Measurements from ENCODE around the gene RCOR2.

RCOR2 gene

DNA sequence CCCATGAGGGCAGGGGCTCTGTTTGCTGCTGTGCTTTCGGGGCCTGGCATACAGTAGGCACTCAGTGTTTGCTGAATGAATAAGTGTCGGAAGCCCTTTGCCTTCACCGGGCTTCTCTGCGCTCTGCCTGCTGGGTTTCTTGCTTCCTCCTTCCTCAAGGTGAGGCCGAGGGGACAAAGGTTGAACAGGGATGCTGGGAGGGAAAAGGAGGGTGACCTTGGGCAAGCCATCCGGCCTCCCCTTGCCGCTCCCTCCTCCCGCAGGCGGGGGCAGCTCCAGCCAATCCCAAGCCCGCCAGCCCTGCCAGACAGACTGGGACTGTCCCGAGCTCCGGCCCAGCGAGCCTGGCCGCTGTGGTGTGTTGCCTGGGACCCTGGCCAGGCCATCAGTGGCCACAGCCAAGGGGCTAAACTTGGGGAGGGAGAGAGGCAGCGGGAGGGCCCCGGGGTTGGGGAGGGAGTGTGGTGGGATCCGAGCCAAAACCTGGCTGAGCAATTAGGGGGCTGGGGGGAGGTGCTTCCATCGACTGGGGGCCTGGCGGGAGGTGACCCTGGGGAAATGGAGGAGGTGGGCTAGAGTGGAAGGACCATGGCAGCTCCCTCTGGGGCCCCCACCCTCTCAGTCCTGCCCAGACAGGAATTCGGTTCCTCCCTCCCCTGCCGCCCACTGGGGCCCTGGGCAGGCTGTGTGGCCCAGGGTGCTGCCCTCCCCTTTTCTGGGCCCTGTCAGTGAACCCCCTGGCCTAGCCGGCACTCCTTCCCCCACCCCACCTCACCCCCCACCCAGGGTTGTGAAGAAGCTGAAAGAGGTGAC is 3.4 kb upstream of the RCOR2 start:
- TF ChIP-seq, protein P1, sequence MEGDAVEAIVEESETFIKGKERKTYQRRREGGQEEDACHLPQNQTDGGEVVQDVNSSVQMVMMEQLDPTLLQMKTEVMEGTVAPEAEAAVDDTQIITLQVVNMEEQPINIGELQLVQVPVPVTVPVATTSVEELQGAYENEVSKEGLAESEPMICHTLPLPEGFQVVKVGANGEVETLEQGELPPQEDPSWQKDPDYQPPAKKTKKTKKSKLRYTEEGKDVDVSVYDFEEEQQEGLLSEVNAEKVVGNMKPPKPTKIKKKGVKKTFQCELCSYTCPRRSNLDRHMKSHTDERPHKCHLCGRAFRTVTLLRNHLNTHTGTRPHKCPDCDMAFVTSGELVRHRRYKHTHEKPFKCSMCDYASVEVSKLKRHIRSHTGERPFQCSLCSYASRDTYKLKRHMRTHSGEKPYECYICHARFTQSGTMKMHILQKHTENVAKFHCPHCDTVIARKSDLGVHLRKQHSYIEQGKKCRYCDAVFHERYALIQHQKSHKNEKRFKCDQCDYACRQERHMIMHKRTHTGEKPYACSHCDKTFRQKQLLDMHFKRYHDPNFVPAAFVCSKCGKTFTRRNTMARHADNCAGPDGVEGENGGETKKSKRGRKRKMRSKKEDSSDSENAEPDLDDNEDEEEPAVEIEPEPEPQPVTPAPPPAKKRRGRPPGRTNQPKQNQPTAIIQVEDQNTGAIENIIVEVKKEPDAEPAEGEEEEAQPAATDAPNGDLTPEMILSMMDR (IDR thresholded peaks at IDR 0.05) = no peak

DNA sequence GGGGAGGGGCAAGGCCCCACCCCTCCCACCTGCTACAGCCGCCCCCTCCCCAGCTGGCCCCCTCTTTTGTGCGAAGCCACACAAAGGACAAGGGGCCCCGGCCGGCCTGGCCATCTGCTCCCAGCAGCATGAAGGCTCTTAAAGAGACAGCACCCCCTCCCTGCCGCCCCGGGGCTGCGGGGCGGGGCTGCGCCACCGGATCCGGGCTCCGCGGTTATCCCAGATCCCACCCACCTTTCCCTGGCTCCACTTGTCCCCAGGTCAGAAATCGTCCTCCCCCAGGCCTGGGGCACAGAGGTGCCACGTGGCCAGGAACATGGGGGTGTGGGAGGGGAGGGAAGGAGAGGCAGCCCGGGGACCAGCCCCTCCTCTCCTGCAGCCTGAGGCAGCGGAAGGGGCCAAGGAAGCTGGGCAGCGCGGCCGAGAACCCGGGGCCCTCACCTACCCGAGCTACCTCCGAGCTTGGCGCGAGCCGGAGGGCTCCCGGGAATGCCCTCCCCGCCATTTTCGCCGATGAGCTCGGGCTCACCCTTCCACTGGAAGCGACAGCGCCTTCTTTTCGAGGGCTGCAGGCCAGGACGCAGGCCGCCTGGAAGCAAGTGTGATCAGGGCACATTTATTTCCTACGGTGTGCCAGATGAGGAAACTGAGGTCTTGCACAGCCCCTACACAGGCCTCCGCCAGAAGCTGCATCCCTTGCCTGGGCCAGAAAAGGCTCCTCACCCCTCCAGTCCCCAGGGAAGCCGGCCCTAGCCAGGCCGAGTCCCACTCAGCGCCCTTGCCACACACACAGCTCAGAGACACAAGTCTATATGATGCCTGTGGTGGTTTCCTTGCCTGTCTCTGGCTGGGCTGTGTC is 2.5 kb upstream of the RCOR2 start:
- TF ChIP-seq, protein P1 (IDR thresholded peaks at IDR 0.05) = no peak

DNA sequence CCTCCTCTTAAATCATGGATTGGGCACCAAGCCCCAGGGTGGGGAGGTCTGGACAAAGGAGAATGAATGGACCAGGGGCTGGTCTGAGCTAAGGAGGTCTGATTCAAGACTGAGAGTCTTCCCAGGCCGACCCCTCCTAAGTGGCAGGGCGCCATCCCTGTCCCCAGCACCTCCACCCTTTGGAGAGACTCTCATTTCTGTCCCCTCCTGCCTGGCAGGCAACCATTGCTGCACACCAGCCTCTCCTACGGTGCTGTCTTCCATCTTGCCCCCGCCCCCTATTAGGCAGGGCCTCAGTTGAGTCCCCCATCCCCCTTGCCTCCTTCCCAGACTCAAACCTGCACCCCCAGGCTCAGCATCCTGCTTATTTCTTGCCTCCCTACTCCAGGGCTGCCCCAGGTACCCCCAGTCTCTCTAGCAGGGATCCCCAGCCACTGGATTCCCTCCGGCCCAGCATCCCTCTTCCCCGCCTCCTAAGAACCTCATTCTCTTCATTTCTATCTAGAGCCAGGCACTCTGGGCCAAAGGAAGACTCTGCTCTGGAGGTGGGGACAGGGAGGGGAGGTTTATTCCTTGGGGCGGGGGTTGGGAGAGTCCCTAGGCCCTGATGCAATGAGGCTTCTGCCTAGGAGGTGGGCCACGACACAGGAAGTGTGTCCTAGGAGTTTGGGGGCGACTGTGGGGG is 1.7 kb upstream of the RCOR2 start:
- TF ChIP-seq, protein P1 (IDR thresholded peaks at IDR 0.05) = no peak

DNA sequence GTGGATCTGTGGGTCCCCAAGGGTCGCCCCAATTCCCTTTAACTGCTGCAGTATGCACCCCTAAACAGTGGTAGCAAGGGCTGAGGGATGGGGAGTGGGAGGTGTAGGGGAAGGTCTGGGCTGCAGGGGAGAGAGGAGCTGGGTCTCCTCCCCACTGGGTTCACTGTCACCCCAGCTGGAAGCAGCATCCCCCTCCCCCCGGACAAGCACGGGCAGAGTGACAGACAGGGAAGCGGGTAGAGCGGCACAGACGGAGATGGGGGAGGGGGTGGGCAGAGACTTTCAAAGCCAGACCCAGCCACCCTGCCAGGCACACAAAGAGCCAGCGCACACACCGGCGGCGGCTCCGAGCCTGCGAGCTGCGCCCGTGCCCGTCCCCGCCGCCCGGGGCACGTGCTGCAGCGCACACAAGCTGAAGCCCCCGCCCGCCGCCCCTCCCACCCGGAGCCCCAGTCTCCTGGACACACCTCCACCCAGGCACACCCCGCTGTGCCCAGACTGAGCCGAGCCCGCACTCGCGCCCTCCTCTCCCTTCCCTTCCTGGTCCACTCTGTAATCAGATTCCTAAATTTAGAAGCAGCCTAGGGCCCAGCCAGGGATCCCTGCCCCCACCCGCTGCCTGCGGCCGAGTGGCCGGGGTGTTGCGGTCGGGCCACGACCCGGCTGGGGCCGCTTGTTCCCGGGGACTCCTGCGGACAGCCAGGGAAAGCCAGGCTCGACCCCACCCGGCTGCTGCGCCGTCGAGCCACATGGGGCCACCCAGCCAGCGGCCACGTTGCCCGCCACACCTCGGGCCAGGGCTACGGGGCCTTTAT is 935 bp upstream of the RCOR2 start:
- TF ChIP-seq, protein P1 (IDR thresholded peaks at IDR 0.05) = no peak

DNA sequence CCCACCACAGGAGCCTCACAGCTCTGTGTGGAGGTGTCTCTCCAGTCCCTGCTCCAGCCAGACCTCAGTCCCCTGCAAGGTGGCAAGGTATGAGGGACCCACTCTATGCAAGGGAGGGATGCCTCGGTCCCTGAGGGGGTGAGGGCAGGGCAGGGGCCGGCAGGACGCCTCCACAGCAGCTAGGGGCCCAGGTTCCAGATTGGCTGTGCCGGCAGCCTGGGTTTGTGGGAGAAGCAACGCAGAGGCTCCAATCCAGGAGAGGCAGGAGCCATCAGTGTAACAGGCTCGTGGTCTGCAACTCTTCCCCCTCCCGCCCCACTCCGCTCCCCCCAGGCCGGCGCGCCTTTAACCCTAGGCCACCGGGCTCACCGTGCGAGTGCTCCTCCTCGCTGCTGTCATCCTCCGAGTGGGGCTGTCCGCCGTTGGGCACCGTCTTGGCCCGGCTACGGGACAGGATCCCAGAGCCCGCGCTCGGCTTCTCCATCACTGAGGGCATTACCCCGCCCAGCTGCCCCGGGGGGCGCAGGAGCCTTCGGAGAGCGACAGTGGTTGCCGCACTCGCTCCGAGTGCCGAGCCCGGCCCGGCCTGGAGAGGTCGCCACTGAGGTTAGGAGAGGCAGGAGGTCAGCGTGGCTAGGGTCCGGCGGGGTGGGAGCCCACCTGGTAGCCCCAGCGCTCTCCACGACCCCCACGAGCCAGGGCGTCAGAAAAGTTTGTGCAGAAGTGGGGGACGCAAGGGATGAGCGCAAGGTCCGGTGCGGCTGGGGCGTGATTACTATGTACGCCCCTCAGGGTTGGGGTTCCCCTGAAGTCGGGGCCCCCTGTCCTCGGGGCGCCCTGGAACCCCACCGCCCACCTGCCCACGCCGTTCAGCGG is 765 bp downstream of the RCOR2 start:
- TF ChIP-seq, protein P1 (IDR thresholded peaks at IDR 0.05) = peak; percentile 52

DNA sequence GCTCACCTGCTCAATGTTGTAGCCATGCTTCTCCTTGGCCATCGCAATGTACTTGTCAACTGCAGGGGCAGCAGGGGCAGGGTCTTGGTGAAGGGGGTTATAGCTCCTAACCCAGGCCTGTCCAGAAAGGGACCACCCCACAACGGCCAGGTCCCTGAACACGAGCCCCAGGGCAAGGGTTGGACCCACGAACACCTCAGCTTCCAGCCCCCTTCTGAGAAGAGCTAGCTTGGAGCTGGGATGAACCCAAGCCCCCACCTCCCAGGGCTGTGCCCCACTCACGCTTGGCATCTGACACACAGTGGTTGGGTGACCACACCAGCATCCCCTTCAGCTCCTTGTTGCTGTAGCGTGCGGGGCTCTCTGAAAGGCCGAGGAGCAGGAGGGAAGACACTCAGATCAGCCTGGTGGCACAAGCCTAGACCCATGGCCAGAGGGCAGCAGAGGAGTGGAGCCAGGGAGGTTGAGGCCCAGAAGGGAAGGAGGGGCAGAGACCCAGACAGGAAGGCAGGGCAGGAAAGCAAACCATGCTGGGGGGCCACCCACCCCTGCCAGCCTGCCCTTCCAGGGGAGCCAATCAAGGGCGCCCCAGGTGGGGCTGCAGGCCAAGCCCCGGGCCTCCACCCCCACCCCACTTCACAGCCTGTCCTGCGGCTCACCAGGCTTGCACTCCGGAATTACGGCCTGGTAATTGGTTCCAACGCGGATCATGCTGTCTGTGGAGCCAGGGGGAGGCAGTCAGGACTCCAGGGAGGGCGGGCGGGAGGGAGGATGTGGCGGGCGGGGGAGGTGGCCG is 1.9 kb downstream of the RCOR2 start:
- TF ChIP-seq, protein P1 (IDR thresholded peaks at IDR 0.05) = no peak
